Endodermal cell (in vitro differentiated cells): ENCODE results near the gene PYGB. TPM values are rescaled to one million over a fixed set of nuclear protein-coding genes. Genes with fewer than 3 reads are reported as not detected.

ENCODE experiments used
- DNase-seq: peaks from one replicate; pipeline ENCODE4 v3.0.0-alpha.2; 2017
- H3K27ac ChIP-seq: 2 replicates; pipeline ENCODE4 v1.5.1; 2013; ENCODE audit warnings: mild to moderate bottlenecking, low read depth, low read length, moderate library complexity
- H3K27me3 ChIP-seq: 2 replicates; pipeline ENCODE4 v1.6.1; 2013; ENCODE audit warnings: mild to moderate bottlenecking, low read length, moderate library complexity; ENCODE audit not compliant: insufficient read depth, control insufficient read depth, poor library complexity, severe bottlenecking
- H3K36me3 ChIP-seq: 2 replicates; pipeline ENCODE4 v1.7.0; 2013; ENCODE audit warnings: mild to moderate bottlenecking, low read length, moderate library complexity; ENCODE audit not compliant: control insufficient read depth, insufficient read depth
- H3K4me1 ChIP-seq: one replicate; pipeline ENCODE4 v1.7.0; 2013; ENCODE audit warnings: low read length; ENCODE audit not compliant: control insufficient read depth, insufficient read depth
- H3K4me3 ChIP-seq: 2 replicates; pipeline ENCODE4 v1.5.1; 2013; ENCODE audit warnings: mild to moderate bottlenecking, low read length, moderate library complexity
- H3K9ac ChIP-seq: 2 replicates; pipeline ENCODE4 v1.6.1; 2013; ENCODE audit warnings: mild to moderate bottlenecking, low read length, moderate library complexity; ENCODE audit not compliant: poor library complexity, severe bottlenecking; ENCODE audit errors: extremely low read depth
- H3K9me3 ChIP-seq: 2 replicates; pipeline ENCODE4 v1.6.1; 2013; ENCODE audit warnings: mild to moderate bottlenecking, low read length, moderate library complexity; ENCODE audit not compliant: control insufficient read depth
- H3K27ac Mint-ChIP-seq: 2 replicates; pipeline ENCODE4 v1.8.0; 2020; ENCODE audit warnings: mixed read lengths
- H3K27me3 Mint-ChIP-seq: 2 replicates; pipeline ENCODE4 v1.8.0; 2021; ENCODE audit warnings: mild to moderate bottlenecking, mixed read lengths; ENCODE audit not compliant: insufficient read depth
- H3K36me3 Mint-ChIP-seq: 2 replicates; pipeline ENCODE4 v1.8.0; 2020; ENCODE audit warnings: low read depth, mixed read lengths
- H3K4me1 Mint-ChIP-seq: 2 replicates; pipeline ENCODE4 v1.8.0; 2020; ENCODE audit warnings: mixed read lengths
- H3K4me3 Mint-ChIP-seq: 2 replicates; pipeline ENCODE4 v1.8.0; 2020; ENCODE audit warnings: mild to moderate bottlenecking, moderate library complexity, mixed read lengths
- H3K9me3 Mint-ChIP-seq: 2 replicates; pipeline ENCODE4 v1.8.0; 2020; ENCODE audit warnings: mild to moderate bottlenecking, mixed read lengths
- CTCF ChIP-seq: fragments of 200-600 bp; sonication (generic); conservative IDR thresholded peaks from 2 replicates; pipeline ENCODE4 v1.5.0; 2021; ENCODE audit warnings: antibody characterized with exemption, mild to moderate bottlenecking
- WGBS, 2 experiments: methylation state at CpG; one replicate each; pipeline versions ENCODE4 v1.1.5 to v1.1.7; 2013; ENCODE audit warnings: missing lambda C conversion rate in 2 of 2, mixed read lengths in 1 of 2; ENCODE audit not compliant: insufficient coverage in 1 of 2, insufficient read length in 1 of 2; 5-methylcytosine and 5-hydroxymethylcytosine counted together
- total RNA-seq, 2 donors: library from RNA; stranded (reverse); fragmentation: NEBNext Ultra II Directional in 1 of 2; extraction: Animal tissue kit (Norgen Biotek cat#: 25700) in 1 of 2; gene quantifications; 2 replicates in 1 of 2; 3 replicates in 1 of 2; pipeline ENCODE4 v1.2.1, GENCODE V29; 2021

PYGB gene
- total RNA-seq, 2 donors from 2014 or later, result 59.3 to 66.8 TPM

DNA sequence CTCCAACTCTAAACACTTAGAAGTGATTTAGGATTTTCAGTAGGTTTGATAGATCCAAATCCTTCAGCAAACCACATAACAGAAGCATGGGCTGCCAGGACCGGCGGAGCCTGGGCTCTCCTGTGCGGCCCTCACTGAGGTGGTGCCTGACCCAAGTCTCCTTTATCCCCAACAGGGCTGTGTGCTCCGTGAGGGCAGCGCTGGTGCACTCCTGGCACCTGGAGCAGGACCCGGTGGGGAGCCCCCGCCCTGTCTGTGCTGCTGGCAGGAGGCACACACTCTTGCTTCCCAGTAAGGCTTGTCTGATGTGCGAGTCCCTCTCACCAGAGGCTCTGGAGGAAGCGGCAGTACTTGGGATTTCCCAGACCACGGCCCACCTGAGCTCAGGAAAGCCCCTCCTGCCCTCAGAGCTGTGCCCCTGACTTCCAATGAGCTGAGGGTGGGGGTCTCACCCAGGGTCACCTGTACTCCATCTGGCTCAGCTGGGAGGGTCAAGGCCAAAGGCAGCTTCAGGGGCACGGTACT is 56.2 kb downstream of the PYGB start:
- 94 to 98% methylated on average over 8 to 11 of the region's 11 CpGs for WGBS, 2 experiments
- H3K4me3 ChIP-seq, result no peak overlapping the region
- TF ChIP-seq CTCF, result no peak
- H3K4me1 ChIP-seq, result no peaks in the 10 kb centered on the region
- no peak for DNase-seq
- no peak overlapping the region for H3K4me3 Mint-ChIP-seq
- H3K36me3 ChIP-seq, result peaks cover 15% of the 10 kb centered on the region
- no peaks in the 10 kb centered on the region for H3K9me3 Mint-ChIP-seq
- H3K27ac Mint-ChIP-seq, result no peak overlapping the region
- H3K27me3 ChIP-seq, result no peaks in the 10 kb centered on the region
- no peaks in the 10 kb centered on the region for H3K27me3 Mint-ChIP-seq
- H3K4me1 Mint-ChIP-seq, result peaks cover 3% of the 10 kb centered on the region
- H3K9me3 ChIP-seq, result no peaks in the 10 kb centered on the region
- H3K36me3 Mint-ChIP-seq, result peaks cover 28% of the 10 kb centered on the region
- no peak overlapping the region for H3K27ac ChIP-seq
- H3K9ac ChIP-seq, result no peak overlapping the region

DNA sequence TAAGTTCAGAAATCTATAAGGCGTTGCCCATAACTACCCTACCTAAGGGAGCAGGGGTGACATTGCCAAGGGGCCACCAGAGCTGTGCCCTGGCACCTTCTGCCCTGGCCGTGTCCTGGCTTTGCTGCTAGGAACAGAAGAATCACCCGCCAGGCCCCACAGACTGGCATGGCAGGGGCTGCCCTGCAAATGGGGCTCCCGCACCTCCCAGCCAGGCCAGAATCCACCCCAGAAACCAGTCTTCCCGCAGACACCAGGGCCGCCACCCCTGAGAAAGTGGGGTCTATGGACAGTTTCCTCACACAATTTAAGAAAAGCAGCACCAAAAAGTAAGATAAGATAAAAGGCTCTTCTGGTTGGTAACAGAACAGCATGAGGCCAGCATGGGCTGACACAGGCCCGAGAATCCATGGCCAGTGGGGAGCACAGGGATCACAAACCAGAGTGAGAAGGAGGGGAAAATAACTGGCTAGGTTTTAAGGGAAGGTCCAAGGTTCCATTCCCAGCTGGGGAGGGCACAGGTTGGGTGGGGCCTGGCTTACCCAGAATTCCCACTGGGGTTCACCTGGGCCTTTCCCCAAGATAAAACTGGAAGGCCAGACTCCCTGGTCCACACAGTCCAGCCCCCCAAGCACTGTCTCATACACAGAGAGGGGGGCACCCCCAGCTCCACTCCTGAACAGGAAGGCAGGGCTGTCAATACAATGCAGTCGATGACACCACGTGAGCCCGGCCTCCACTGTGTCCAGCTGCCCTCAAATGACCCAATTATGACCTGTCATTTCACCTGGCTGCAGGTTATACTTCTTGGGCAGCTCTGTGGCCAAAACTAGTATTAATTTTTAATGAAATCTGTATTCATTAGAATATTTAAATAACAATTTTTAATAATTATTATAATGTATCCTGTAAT is 59.4 kb downstream of the PYGB start:
- no peak for TF ChIP-seq CTCF
- Histone ChIP-seq H3K4me3 (no peak overlapping the region), H3K4me1 (no peaks in the 10 kb centered on the region), H3K27ac (no peak overlapping the region), H3K9ac (no peak overlapping the region), H3K27me3 (no peaks in the 10 kb centered on the region), H3K9me3 (no peaks in the 10 kb centered on the region), H3K36me3 (peaks cover 15% of the 10 kb centered on the region)
- Mint-ChIP-seq H3K9me3 (peaks cover 9% of the 10 kb centered on the region), H3K27me3 (no peaks in the 10 kb centered on the region), H3K4me3 (no peak overlapping the region), H3K36me3 (peaks cover 37% of the 10 kb centered on the region), H3K4me1 (peaks cover 6% of the 10 kb centered on the region), H3K27ac (peak overlapping the region; percentile 16)
- no peak for DNase-seq
- 89 to 91% methylated on average over 5 to 10 of the region's 10 CpGs for WGBS, 2 experiments

- TF ChIP-seq CTCF, result no peak
- H3K27ac Mint-ChIP-seq, result no peak overlapping the region
- H3K36me3 Mint-ChIP-seq, result peaks cover 34% of the 10 kb centered on the region
- no peak overlapping the region for H3K27ac ChIP-seq
- peaks cover 12% of the 10 kb centered on the region for H3K36me3 ChIP-seq
- H3K9me3 Mint-ChIP-seq, result peaks cover 11% of the 10 kb centered on the region
- no peaks in the 10 kb centered on the region for H3K9me3 ChIP-seq
- DNase-seq, result no peak
- peaks cover 6% of the 10 kb centered on the region for H3K4me1 Mint-ChIP-seq
- 92 to 95% methylated on average over 8 to 13 of the region's 13 CpGs for WGBS, 2 experiments
- no peaks in the 10 kb centered on the region for H3K27me3 Mint-ChIP-seq
- H3K4me3 ChIP-seq, result no peak overlapping the region
- no peak overlapping the region for H3K9ac ChIP-seq
- H3K4me3 Mint-ChIP-seq, result no peak overlapping the region
- no peaks in the 10 kb centered on the region for H3K4me1 ChIP-seq
- no peaks in the 10 kb centered on the region for H3K27me3 ChIP-seq
Observed at GRCh38 chr20:25308083-25308491, 60.2 kb downstream of the PYGB start.
